SH-SY5Y (cell line): ENCODE results near the gene PRR22.

ENCODE experiments used
- GATA2 ChIP-seq: IDR thresholded peaks from 2 replicates; pipeline ENCODE4 v1.6.1; 2011; ENCODE audit warnings: mild to moderate bottlenecking, low read depth, low read length
- GATA3 ChIP-seq: IDR thresholded peaks from 2 replicates; pipeline ENCODE4 v1.6.1; 2011; ENCODE audit warnings: low read depth, mild to moderate bottlenecking, low read length, moderate library complexity

Gene PRR22

GRCh38 chr19:5822181-5822844 is 37.8 kb upstream of the PRR22 start:
- no peak for TF ChIP-seq GATA2
- TF ChIP-seq GATA3, result no peak

GRCh38 chr19:5821521-5822180 is 37.1 kb upstream of the PRR22 start:
- TF ChIP-seq GATA2, result no peak
- TF ChIP-seq GATA3, result no peak

GRCh38 chr19:5820785-5821184 is 36.2 kb upstream of the PRR22 start:
- no peak for TF ChIP-seq GATA3
- no peak for TF ChIP-seq GATA2

- TF ChIP-seq GATA2 (no peak), GATA3 (no peak)
These were observed 34.0 kb upstream of the PRR22 start for GRCh38 chr19:5818594-5818993.

- TF ChIP-seq GATA2, result no peak
- TF ChIP-seq GATA3, result no peak
These were observed 32.7 kb upstream of the PRR22 start for GRCh38 chr19:5817218-5817617.

- TF ChIP-seq GATA3, result no peak
- no peak for TF ChIP-seq GATA2
These were observed 30.3 kb upstream of the PRR22 start for GRCh38 chr19:5814852-5815246.

- TF ChIP-seq GATA3, result no peak
- TF ChIP-seq GATA2, result no peak
These were observed 29.7 kb upstream of the PRR22 start for GRCh38 chr19:5814123-5814851.

- TF ChIP-seq GATA2, result no peak
These were observed 26.6 kb upstream of the PRR22 start for GRCh38 chr19:5811117-5811516.

GRCh38 chr19:5809469-5809868 is 24.9 kb upstream of the PRR22 start:
- TF ChIP-seq GATA2 (no peak), GATA3 (no peak)

GRCh38 chr19:5809053-5809452 is 24.5 kb upstream of the PRR22 start:
- TF ChIP-seq GATA2, result no peak
- TF ChIP-seq GATA3, result no peak

GRCh38 chr19:5808120-5808816 is 23.7 kb upstream of the PRR22 start:
- no peak for TF ChIP-seq GATA2
- no peak for TF ChIP-seq GATA3

- TF ChIP-seq GATA2, result no peak
- TF ChIP-seq GATA3, result no peak
These were observed 22.4 kb upstream of the PRR22 start for GRCh38 chr19:5806905-5807304.

- TF ChIP-seq GATA2 (no peak), GATA3 (no peak)
These were observed 21.6 kb upstream of the PRR22 start for GRCh38 chr19:5806133-5806489.

- no peak for TF ChIP-seq GATA3
- no peak for TF ChIP-seq GATA2
These were observed 21.1 kb upstream of the PRR22 start for GRCh38 chr19:5805462-5806132.
